ENCODE measurements around the gene CTNNA1. TPM values are rescaled to one million over a fixed set of nuclear protein-coding genes. Genes with fewer than 3 reads are reported as not detected.

The CTNNA1 gene
- total and polyA plus RNA-seq, 2 donors (not counting 3 experiments of a cell fraction or from before 2014, with no cell fraction given), result 156 to 394 TPM

- H3K27ac ChIP-seq (ENCODE audit: insufficient read depth, low read depth, low read length), result no peak overlapping the region
- no peak overlapping the region for H2AFZ ChIP-seq (ENCODE audit: low read depth, low read length)
- dilution Hi-C loops (cut with MboI; ENCODE audit: extremely low pct_ligation_motif_present, low sequenced_read_pairs) (no loop called here), intact Hi-C loops (cut with micrococcal nuclease) (no loop called here)
- H3K9me3 ChIP-seq (replicated peaks; ENCODE audit: control insufficient read depth, insufficient read depth, low read length), result no peaks in the 10 kb centered on the region
- TF ChIP-seq GATA2 (IDR thresholded peaks at IDR 0.05; ENCODE audit: insufficient read depth, insufficient read length, low read depth, low read length) (no peak), MYC (IDR thresholded peaks at IDR 0.05; ENCODE audit: low read depth, low read length) (no peak), POLR2AphosphoS5 (IDR thresholded peaks at IDR 0.05; ENCODE audit: insufficient read depth, low read depth, low read length) (no peak), EZH2 (IDR thresholded peaks at IDR 0.05; ENCODE audit: borderline replicate concordance, low read depth, low read length, severe bottlenecking) (no peak), POLR2A (IDR thresholded peaks at IDR 0.05; ENCODE audit: low read depth, low read length) (no peak), FOS (IDR thresholded peaks at IDR 0.05; ENCODE audit: borderline replicate concordance, insufficient read depth, low read length) (no peak), JUN (IDR thresholded peaks at IDR 0.05; ENCODE audit: borderline replicate concordance, insufficient read depth, insufficient read length, low read depth) (no peak)
- TF ChIP-seq, protein P1, sequence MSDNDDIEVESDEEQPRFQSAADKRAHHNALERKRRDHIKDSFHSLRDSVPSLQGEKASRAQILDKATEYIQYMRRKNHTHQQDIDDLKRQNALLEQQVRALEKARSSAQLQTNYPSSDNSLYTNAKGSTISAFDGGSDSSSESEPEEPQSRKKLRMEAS (IDR thresholded peaks at IDR 0.05; ENCODE audit: insufficient read depth, insufficient read length), result no peak
- TF ChIP-seq, protein P2, sequence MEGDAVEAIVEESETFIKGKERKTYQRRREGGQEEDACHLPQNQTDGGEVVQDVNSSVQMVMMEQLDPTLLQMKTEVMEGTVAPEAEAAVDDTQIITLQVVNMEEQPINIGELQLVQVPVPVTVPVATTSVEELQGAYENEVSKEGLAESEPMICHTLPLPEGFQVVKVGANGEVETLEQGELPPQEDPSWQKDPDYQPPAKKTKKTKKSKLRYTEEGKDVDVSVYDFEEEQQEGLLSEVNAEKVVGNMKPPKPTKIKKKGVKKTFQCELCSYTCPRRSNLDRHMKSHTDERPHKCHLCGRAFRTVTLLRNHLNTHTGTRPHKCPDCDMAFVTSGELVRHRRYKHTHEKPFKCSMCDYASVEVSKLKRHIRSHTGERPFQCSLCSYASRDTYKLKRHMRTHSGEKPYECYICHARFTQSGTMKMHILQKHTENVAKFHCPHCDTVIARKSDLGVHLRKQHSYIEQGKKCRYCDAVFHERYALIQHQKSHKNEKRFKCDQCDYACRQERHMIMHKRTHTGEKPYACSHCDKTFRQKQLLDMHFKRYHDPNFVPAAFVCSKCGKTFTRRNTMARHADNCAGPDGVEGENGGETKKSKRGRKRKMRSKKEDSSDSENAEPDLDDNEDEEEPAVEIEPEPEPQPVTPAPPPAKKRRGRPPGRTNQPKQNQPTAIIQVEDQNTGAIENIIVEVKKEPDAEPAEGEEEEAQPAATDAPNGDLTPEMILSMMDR (IDR thresholded peaks at IDR 0.05; ENCODE audit: extremely low read depth in 1 of 2, insufficient read depth in 1 of 2, low read depth in 1 of 2, low read length in 2 of 2), result no peak
- H3K4me3 ChIP-seq (replicated peaks in 1 of 3; ENCODE audit: insufficient read depth in 1 of 3, low read depth in 1 of 3, low read length in 3 of 3), result no peak overlapping the region
- H3K27me3 ChIP-seq (ENCODE audit: control insufficient read depth in 2 of 2, insufficient read depth in 2 of 2, low read length in 2 of 2), result no peaks in the 10 kb centered on the region
- H3K9ac ChIP-seq (replicated peaks; ENCODE audit: extremely low read depth, insufficient read depth, low read length), result no peak overlapping the region
- no peaks in the 10 kb centered on the region for H3K4me1 ChIP-seq (ENCODE audit: control insufficient read depth, extremely low read depth, insufficient read depth, low read length)
- FAIRE-seq, result no peak
- peaks cover 79% of the 10 kb centered on the region for H3K79me2 ChIP-seq (ENCODE audit: control insufficient read depth, insufficient read depth, low read length)
- DNase-seq (ENCODE audit: low read depth, low spot score), result no peak
- peaks cover 6 to 18% of the 10 kb centered on the region in 2 experiments for H3K36me3 ChIP-seq (ENCODE audit: control insufficient read depth in 2 of 2, extremely low read depth in 1 of 2, insufficient read depth in 2 of 2, low read length in 2 of 2)
- H3K9me1 ChIP-seq (replicated peaks; ENCODE audit: control insufficient read depth, extremely low read depth, insufficient read depth, low read length), result no peaks in the 10 kb centered on the region
- H3K4me2 ChIP-seq (ENCODE audit: insufficient read depth, low read length), result no peak overlapping the region
- H4K20me1 ChIP-seq (replicated peaks; ENCODE audit: control insufficient read depth, extremely low read depth, insufficient read depth, low read length), result no peaks in the 10 kb centered on the region
- ChIA-PET CTCF (no interaction called here), POLR2A (no interaction called here)
- BruUV-seq (replicated peaks), result no TSS peak
These were observed 79.0 kb downstream of the CTNNA1 start for GRCh38 chr5:138832218-138832617.

All from endothelial cell of umbilical vein (primary cell).